Hematopoietic multipotent progenitor cell treated with erythropoietin and hydrocortisone succinate and interleukin-3 and kit ligand, for 8 days (in vitro differentiated cells): Measurements from ENCODE around the gene ZBTB7B.
A peak's percentile ranks its signal among the peaks of the same experiment; 100 is the strongest.

ENCODE experiments used
- DNase-seq: peaks from one replicate; pipeline ENCODE4 v3.0.0-alpha.2; 2015

The ZBTB7B gene

GRCh38 chr1:155062702-155063411 is 60.3 kb downstream of the ZBTB7B start:
- peak; percentile 63 for DNase-seq

GRCh38 chr1:155063550-155064110 is 61.0 kb downstream of the ZBTB7B start, which contains the start of gene EFNA4:
Gene EFNA4 (plus strand): TSS chr1:155063740. CDS start chr1:155063824, 84 bp downstream.
- DNase-seq, result peak; percentile 87

GRCh38 chr1:155064111-155064831 is 61.7 kb downstream of the ZBTB7B start:
- no peak for DNase-seq

- DNase-seq, result no peak
Measured at GRCh38 chr1:155064832-155065429, 62.3 kb downstream of the ZBTB7B start.

- DNase-seq, result no peak
Measured at GRCh38 chr1:155066777-155067176, 64.2 kb downstream of the ZBTB7B start.
